MCF 10A (cell line): ENCODE measurements around the gene TRIM2. TPM values are rescaled to one million over a fixed set of nuclear protein-coding genes. Genes with fewer than 3 reads are reported as not detected.

Source experiments
- BruUV-seq: library from RNA; stranded (reverse); fragments of 400-500 nt; replicated peaks from 2 replicates; lab custom pipeline; 2021; lab: Mats Ljungman, UMichigan
- CTCF ChIA-PET: fragments of 300-600 bp; sonication (Branson Sonifier 250); formaldehyde crosslinking; extraction: SDS; loops from one replicate; lab custom pipeline; 2021; ENCODE audit warnings: antibody characterized with exemption, inconsistent platforms; lab: Yijun Ruan, JAX
- POLR2A ChIA-PET: fragments of 300-600, 350-650 bp; sonication (Branson Sonifier 250); formaldehyde crosslinking; extraction: SDS; loops from one replicate; lab custom pipeline; 2020; ENCODE audit warnings: antibody characterized with exemption, inconsistent platforms; lab: Yijun Ruan, JAX
- DNase-seq: peaks from one replicate; pipeline ENCODE4 v3.0.0-alpha.2; 2018; ENCODE audit not compliant: unreplicated experiment
- H3K27ac Mint-ChIP-seq: one replicate; pipeline ENCODE4 v1.8.0; 2022; ENCODE audit warnings: mild to moderate bottlenecking, low read depth, mixed read lengths; ENCODE audit not compliant: unreplicated experiment
- H3K27me3 Mint-ChIP-seq: one replicate; pipeline ENCODE4 v1.8.0; 2022; ENCODE audit warnings: mixed read lengths; ENCODE audit not compliant: insufficient read depth, unreplicated experiment
- H3K36me3 Mint-ChIP-seq: one replicate; pipeline ENCODE4 v1.8.0; 2022; ENCODE audit warnings: mild to moderate bottlenecking, moderate library complexity, mixed read lengths; ENCODE audit not compliant: insufficient read depth, unreplicated experiment
- H3K4me1 Mint-ChIP-seq: one replicate; pipeline ENCODE4 v1.8.0; 2022; ENCODE audit warnings: mixed read lengths; ENCODE audit not compliant: insufficient read depth, unreplicated experiment
- H3K4me3 Mint-ChIP-seq: one replicate; pipeline ENCODE4 v1.8.0; 2022; ENCODE audit warnings: mild to moderate bottlenecking, moderate library complexity, mixed read lengths; ENCODE audit not compliant: unreplicated experiment
- H3K9me3 Mint-ChIP-seq: one replicate; pipeline ENCODE4 v1.8.0; 2022; ENCODE audit warnings: mixed read lengths; ENCODE audit not compliant: unreplicated experiment
- intact Hi-C: fragments of 100-400 bp; cut with micrococcal nuclease; formaldehyde crosslinking; loops from 2 replicates; pipeline ENCODE4 v1.14.1; 2022
- total RNA-seq: library from RNA; stranded (reverse); gene quantifications from 2 replicates; pipeline ENCODE4 v1.2.3, GENCODE V29; 2022
- TF ChIP-seq, protein P1 (sequence below): fragments of 200-600 bp; IDR thresholded peaks from one replicate; pipeline ENCODE4 v1.8.0; 2022; ENCODE audit warnings: antibody characterized with exemption, mild to moderate bottlenecking; ENCODE audit not compliant: unreplicated experiment

Gene TRIM2
- total RNA-seq, 1 experiment from 2014 or later = 37.2 TPM

DNA sequence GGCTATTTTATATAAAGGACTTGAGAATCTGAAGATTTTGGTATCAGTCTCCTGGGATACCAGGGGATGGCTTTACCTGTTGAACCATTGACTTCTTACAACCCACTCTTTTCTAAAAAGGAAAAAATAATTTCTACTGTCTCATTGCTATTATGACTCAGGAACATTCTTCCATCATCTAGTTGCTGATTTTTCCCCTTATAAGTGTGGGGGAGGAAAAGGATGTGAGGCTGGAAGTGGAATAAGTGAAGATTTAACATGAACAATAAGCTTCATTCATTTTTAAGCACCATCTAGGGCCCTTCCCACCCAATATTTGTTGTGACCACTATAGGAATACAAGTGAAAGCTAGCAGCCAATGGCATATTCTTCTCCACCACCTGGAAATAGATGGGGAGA is 129.6 kb downstream of the TRIM2 start:
- intact Hi-C loops = no loop called here
- no peak for DNase-seq
- Mint-ChIP-seq H3K27me3 (no peaks in the 10 kb centered on the region), H3K27ac (no peak overlapping the region), H3K4me1 (peaks cover 14% of the 10 kb centered on the region), H3K36me3 (peaks cover 12% of the 10 kb centered on the region), H3K4me3 (no peak overlapping the region), H3K9me3 (no peaks in the 10 kb centered on the region)
- ChIA-PET POLR2A (no interaction called here), CTCF (no interaction called here)
- TF ChIP-seq, protein P1, sequence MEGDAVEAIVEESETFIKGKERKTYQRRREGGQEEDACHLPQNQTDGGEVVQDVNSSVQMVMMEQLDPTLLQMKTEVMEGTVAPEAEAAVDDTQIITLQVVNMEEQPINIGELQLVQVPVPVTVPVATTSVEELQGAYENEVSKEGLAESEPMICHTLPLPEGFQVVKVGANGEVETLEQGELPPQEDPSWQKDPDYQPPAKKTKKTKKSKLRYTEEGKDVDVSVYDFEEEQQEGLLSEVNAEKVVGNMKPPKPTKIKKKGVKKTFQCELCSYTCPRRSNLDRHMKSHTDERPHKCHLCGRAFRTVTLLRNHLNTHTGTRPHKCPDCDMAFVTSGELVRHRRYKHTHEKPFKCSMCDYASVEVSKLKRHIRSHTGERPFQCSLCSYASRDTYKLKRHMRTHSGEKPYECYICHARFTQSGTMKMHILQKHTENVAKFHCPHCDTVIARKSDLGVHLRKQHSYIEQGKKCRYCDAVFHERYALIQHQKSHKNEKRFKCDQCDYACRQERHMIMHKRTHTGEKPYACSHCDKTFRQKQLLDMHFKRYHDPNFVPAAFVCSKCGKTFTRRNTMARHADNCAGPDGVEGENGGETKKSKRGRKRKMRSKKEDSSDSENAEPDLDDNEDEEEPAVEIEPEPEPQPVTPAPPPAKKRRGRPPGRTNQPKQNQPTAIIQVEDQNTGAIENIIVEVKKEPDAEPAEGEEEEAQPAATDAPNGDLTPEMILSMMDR = no peak
- no TSS peak for BruUV-seq

DNA sequence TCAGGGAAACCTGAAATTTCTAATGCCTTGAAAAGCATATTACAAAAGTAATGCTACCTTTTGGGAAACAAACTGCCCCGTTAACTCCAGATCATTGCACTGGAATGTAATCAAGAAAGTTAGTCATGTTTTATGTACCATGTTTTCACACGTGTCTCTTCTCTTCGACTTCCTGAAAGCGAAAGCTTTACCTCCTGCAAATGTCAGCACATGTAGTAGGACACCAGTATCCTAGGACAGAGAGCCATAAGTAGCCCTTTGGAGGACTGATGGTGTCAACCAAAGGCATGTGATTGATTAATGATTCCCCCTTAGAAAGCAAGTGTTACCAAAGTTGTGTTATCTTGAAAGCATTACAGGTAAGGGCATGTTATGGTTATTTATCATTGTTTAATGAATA is 131.4 kb downstream of the TRIM2 start:
- H3K36me3 Mint-ChIP-seq = peaks cover 10% of the 10 kb centered on the region
- BruUV-seq = no TSS peak
- no peaks in the 10 kb centered on the region for H3K27me3 Mint-ChIP-seq
- peaks cover 14% of the 10 kb centered on the region for H3K4me1 Mint-ChIP-seq
- POLR2A ChIA-PET = interaction anchor here (1.0 to 2.3 kb wide), 4 partner anchors 10 to 134 kb away, joined by 3 to 6 read pairs (median 4); partner anchors contain the start of gene TMEM131L
- intact Hi-C loops = no loop called here
- no peak overlapping the region for H3K4me3 Mint-ChIP-seq
- peak overlapping the region; percentile 36 for H3K27ac Mint-ChIP-seq
- no peaks in the 10 kb centered on the region for H3K9me3 Mint-ChIP-seq
- peak; percentile 40 for DNase-seq
- CTCF ChIA-PET = interaction anchor here (0.6 to 2.0 kb wide), 7 partner anchors 38 to 239 kb away, joined by 3 to 11 read pairs (median 5); no protein-coding TSS in a partner anchor
- TF ChIP-seq, protein P1 = no peak

DNA sequence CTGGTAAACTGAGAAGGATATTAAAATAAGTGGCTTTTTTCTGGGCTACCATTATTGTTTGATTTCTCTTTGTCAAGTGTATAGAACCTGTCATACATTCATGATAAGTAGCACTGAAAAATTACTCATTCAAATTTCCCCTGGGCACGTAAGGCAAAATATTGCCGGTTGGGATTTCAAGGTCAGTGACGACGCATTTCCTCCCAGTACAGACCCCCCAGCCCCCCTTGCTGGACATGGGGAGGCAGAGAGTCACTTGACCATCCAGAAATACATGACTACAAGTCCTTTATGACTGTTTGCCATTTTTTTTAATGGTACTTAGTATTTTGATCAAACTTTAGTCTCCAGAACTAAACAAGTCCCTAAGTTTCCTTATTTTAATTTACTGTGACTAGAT is 133.4 kb downstream of the TRIM2 start:
- Mint-ChIP-seq H3K4me1 (peaks cover 25% of the 10 kb centered on the region), H3K27ac (no peak overlapping the region), H3K4me3 (no peak overlapping the region), H3K36me3 (peaks cover 6% of the 10 kb centered on the region), H3K9me3 (no peaks in the 10 kb centered on the region), H3K27me3 (no peaks in the 10 kb centered on the region)
- intact Hi-C loops = no loop called here
- ChIA-PET POLR2A (no interaction called here), CTCF (interaction anchor here (1.2 to 1.5 kb wide), 2 partner anchors 128 to 254 kb away, joined by 3 to 4 read pairs; no protein-coding TSS in a partner anchor)
- no TSS peak for BruUV-seq
- TF ChIP-seq, protein P1 = no peak
- no peak for DNase-seq

DNA sequence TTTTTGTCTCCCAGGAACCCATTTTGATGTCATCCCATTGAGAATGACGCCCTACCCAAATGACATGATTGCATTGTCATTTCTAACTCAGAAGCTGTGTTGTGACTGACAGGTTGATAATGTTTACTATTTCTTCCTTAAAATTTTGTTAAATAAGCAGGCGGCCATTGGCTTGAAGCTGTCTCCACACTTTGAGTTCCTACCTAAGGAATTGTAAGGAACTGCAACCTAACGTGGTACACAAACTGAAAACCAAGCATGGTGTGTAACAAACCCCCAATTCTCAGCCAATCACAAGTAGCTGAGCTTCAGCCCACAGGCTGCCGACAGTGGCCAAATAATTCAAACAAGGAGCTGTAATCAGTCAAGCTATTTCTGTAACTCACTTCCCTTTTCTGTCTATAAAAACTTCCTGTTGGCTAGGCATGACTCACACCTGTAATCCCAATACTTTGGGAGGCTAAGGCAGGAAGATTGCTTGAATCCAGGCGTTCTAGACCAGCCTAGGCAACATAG is 137.4 kb downstream of the TRIM2 start:
- intact Hi-C loops = no loop called here
- Mint-ChIP-seq H3K9me3 (no peaks in the 10 kb centered on the region), H3K4me3 (no peak overlapping the region), H3K36me3 (no peaks in the 10 kb centered on the region), H3K4me1 (peaks cover 12% of the 10 kb centered on the region), H3K27me3 (no peaks in the 10 kb centered on the region), H3K27ac (no peak overlapping the region)
- BruUV-seq = no TSS peak
- ChIA-PET POLR2A (interaction anchor here (0.7 kb wide), 1 partner anchor 22 kb away, joined by 3 read pairs; no protein-coding TSS in a partner anchor), CTCF (interaction anchor here (0.6 to 5.6 kb wide), 11 partner anchors 24 to 408 kb away, joined by 3 to 50 read pairs (median 4); partner anchors contain the start of gene TMEM131L)
- TF ChIP-seq, protein P1 = no peak
- DNase-seq = peak; percentile 67
